WTC11 (cell line): Measurements from ENCODE around the gene SHISA9.

ENCODE experiments used
- ATF3 ChIP-seq: sonication (generic); formaldehyde crosslinking; conservative IDR thresholded peaks from 2 replicates; pipeline ENCODE4 v1.8.1; 2022; ENCODE audit warnings: mild to moderate bottlenecking, missing genetic modification reagents
- CTCF ChIP-seq: fragments of 200-600 bp; IDR thresholded peaks from 2 replicates; pipeline ENCODE4 v1.8.0; 2022; ENCODE audit warnings: antibody characterized with exemption
- HMGXB4 ChIP-seq: sonication (generic); formaldehyde crosslinking; IDR thresholded peaks from 2 replicates; pipeline ENCODE4 v1.8.1; 2023; ENCODE audit warnings: mild to moderate bottlenecking, moderate library complexity, missing genetic modification reagents
- IRF2 ChIP-seq: sonication (generic); formaldehyde crosslinking; IDR thresholded peaks from 2 replicates; pipeline ENCODE4 v1.8.0; 2022; ENCODE audit warnings: low read depth, missing genetic modification reagents, borderline replicate concordance
- JUN ChIP-seq: sonication (generic); formaldehyde crosslinking; IDR thresholded peaks from 2 replicates; pipeline ENCODE4 v1.8.0; 2023; ENCODE audit warnings: mild to moderate bottlenecking, missing genetic modification reagents
- TEAD1 ChIP-seq: sonication (generic); formaldehyde crosslinking; IDR thresholded peaks from 2 replicates; pipeline ENCODE4 v1.8.0; 2022; ENCODE audit warnings: mild to moderate bottlenecking, missing genetic modification reagents
- ZBTB43 ChIP-seq: sonication (generic); formaldehyde crosslinking; IDR thresholded peaks from 2 replicates; pipeline ENCODE4 v1.8.1; 2023; ENCODE audit warnings: mild to moderate bottlenecking, missing genetic modification reagents
- ZNF138 ChIP-seq: sonication (generic); formaldehyde crosslinking; conservative IDR thresholded peaks from 2 replicates; pipeline ENCODE4 v1.8.1; 2022; ENCODE audit warnings: mild to moderate bottlenecking, moderate library complexity, missing genetic modification reagents
- ZNF232 ChIP-seq: sonication (generic); formaldehyde crosslinking; IDR thresholded peaks from 2 replicates; pipeline ENCODE4 v1.8.0; 2022; ENCODE audit warnings: mild to moderate bottlenecking, missing genetic modification reagents
- ZNF671 ChIP-seq: fragments of 250-450 bp; sonication (Bioruptor Pico); IDR thresholded peaks from 2 replicates; pipeline ENCODE4 v1.8.0; 2021; ENCODE audit warnings: mild to moderate bottlenecking
- TF ChIP-seq, protein P1 (sequence below): sonication (generic); formaldehyde crosslinking; IDR thresholded peaks from 2 replicates; pipeline ENCODE4 v1.8.1; 2023; ENCODE audit warnings: mild to moderate bottlenecking, missing genetic modification reagents, moderate library complexity
- TF ChIP-seq, protein P2 (sequence below): sonication (generic); formaldehyde crosslinking; IDR thresholded peaks from 2 replicates; pipeline ENCODE4 v1.8.1; 2022; ENCODE audit warnings: low read depth, missing genetic modification reagents, borderline replicate concordance
- TF ChIP-seq, protein P3 (sequence below): sonication (generic); formaldehyde crosslinking; IDR thresholded peaks from 2 replicates; pipeline ENCODE4 v1.8.0; 2022; ENCODE audit warnings: mild to moderate bottlenecking, missing genetic modification reagents
- TF ChIP-seq, protein P4 (sequence below): sonication (generic); formaldehyde crosslinking; IDR thresholded peaks from 2 replicates; pipeline ENCODE4 v1.8.0; 2022; ENCODE audit warnings: missing genetic modification reagents

DNA sequence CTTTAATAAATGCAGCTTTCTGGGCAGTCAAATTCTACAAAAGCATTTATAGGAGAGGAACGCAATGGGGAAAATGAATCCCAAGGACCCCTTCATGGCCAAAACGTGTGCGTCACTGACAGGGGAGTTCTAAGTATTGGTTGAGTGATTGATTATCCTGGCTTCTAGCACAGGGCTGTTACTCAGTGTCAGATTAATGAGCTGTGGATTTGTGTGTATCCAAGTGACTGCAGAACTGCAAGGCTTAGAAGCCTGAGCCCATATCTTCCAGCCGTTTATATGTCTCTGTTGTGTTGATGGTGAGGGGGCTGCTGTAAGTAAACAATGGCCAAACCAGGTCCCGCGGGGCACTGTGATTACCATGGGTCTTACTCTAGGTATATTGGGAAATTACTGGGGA lies 129.4 kb downstream of the SHISA9 start:
- no peak for TF ChIP-seq JUN
- no peak for TF ChIP-seq ZNF671 (CRISPR knock-in tag)
- TF ChIP-seq HMGXB4 (CRISPR knock-in tag), result no peak
- no peak for TF ChIP-seq CTCF
- TF ChIP-seq, protein P1, sequence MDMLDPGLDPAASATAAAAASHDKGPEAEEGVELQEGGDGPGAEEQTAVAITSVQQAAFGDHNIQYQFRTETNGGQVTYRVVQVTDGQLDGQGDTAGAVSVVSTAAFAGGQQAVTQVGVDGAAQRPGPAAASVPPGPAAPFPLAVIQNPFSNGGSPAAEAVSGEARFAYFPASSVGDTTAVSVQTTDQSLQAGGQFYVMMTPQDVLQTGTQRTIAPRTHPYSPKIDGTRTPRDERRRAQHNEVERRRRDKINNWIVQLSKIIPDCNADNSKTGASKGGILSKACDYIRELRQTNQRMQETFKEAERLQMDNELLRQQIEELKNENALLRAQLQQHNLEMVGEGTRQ (CRISPR knock-in tag), result no peak
- TF ChIP-seq ZNF138 (CRISPR knock-in tag), result no peak
- TF ChIP-seq, protein P2, sequence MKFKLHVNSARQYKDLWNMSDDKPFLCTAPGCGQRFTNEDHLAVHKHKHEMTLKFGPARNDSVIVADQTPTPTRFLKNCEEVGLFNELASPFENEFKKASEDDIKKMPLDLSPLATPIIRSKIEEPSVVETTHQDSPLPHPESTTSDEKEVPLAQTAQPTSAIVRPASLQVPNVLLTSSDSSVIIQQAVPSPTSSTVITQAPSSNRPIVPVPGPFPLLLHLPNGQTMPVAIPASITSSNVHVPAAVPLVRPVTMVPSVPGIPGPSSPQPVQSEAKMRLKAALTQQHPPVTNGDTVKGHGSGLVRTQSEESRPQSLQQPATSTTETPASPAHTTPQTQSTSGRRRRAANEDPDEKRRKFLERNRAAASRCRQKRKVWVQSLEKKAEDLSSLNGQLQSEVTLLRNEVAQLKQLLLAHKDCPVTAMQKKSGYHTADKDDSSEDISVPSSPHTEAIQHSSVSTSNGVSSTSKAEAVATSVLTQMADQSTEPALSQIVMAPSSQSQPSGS, result no peak
- no peak for TF ChIP-seq ZNF232 (CRISPR knock-in tag)
- TF ChIP-seq, protein P3, sequence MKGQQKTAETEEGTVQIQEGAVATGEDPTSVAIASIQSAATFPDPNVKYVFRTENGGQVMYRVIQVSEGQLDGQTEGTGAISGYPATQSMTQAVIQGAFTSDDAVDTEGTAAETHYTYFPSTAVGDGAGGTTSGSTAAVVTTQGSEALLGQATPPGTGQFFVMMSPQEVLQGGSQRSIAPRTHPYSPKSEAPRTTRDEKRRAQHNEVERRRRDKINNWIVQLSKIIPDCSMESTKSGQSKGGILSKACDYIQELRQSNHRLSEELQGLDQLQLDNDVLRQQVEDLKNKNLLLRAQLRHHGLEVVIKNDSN (CRISPR knock-in tag), result no peak
- no peak for TF ChIP-seq TEAD1 (CRISPR knock-in tag)
- TF ChIP-seq IRF2, result no peak
- TF ChIP-seq, protein P4, sequence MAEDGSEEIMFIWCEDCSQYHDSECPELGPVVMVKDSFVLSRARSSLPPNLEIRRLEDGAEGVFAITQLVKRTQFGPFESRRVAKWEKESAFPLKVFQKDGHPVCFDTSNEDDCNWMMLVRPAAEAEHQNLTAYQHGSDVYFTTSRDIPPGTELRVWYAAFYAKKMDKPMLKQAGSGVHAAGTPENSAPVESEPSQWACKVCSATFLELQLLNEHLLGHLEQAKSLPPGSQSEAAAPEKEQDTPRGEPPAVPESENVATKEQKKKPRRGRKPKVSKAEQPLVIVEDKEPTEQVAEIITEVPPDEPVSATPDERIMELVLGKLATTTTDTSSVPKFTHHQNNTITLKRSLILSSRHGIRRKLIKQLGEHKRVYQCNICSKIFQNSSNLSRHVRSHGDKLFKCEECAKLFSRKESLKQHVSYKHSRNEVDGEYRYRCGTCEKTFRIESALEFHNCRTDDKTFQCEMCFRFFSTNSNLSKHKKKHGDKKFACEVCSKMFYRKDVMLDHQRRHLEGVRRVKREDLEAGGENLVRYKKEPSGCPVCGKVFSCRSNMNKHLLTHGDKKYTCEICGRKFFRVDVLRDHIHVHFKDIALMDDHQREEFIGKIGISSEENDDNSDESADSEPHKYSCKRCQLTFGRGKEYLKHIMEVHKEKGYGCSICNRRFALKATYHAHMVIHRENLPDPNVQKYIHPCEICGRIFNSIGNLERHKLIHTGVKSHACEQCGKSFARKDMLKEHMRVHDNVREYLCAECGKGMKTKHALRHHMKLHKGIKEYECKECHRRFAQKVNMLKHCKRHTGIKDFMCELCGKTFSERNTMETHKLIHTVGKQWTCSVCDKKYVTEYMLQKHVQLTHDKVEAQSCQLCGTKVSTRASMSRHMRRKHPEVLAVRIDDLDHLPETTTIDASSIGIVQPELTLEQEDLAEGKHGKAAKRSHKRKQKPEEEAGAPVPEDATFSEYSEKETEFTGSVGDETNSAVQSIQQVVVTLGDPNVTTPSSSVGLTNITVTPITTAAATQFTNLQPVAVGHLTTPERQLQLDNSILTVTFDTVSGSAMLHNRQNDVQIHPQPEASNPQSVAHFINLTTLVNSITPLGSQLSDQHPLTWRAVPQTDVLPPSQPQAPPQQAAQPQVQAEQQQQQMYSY, result no peak
- no peak for TF ChIP-seq ZBTB43 (CRISPR knock-in tag)
- no peak for TF ChIP-seq ATF3 (CRISPR knock-in tag)
